Measurements from ENCODE around the gene HBEGF.
A peak's percentile ranks its signal among the peaks of the same experiment; 100 is the strongest.

The HBEGF gene

DNA sequence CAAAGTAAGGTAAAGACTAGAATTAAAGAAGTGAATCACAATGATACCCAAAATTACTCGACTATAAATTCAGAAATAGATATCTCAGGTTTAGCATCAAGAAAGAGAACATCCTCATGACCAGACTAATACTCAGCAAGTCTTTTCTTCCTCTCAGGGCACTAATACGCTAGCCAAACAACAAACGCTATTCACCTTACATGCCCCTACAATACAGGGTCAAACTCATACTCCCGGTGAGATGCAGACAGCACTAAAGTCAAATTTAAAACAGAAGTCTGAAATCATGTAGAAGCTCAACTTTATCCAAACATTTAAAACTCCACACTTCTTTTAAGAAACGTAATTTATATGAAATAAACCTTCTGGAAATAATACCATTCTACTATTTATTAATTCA lies 49.1 kb downstream of the HBEGF start:
- Histone ChIP-seq H4K20me1 (peaks cover 0 to 22% (median 0%) of the 10 kb centered on the region in 11 experiments; a peak in 5 of 22 replicates), H3K4me1 (peaks cover 30 to 68% (median 41%) of the 10 kb centered on the region in 10 experiments), H3K27ac (no peak overlapping the region), H3K9me3 (replicated peaks in 1 of 11) (no peaks in the 10 kb centered on the region), H3K36me3 (peaks cover 31 to 44% (median 39%) of the 10 kb centered on the region in 11 experiments), H3K27me3 (no peaks in the 10 kb centered on the region), H3K4me3 (no peak overlapping the region), H3K9ac (no peak overlapping the region), H3K4me2 (no peak overlapping the region; a peak in 1 of 22 replicates)
- no peak for TF ChIP-seq Cebpa-rat (IDR thresholded peaks at IDR 0.05)

DNA sequence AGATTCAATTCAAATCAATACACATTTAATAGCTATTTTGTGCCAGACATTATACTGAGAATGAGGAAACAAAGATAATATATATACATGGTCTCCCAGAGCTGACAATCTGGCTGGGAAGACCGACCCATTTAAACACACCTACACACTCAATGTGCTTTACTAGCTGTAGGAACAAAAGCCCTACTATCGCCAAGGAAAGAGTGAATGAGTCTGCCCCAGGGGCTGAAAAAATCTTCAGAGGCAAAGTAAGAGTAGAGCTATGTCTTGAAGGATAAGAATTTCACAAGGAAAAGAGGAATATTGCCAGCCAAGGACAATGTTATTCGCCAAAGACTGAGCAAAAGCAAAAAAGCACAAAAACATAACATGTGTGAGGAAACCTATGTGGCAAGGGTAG lies 50.1 kb downstream of the HBEGF start:
- no peak overlapping the region for H3K9ac ChIP-seq
- peaks cover 20 to 59% (median 31%) of the 10 kb centered on the region in 10 experiments for H3K4me1 ChIP-seq
- H3K36me3 ChIP-seq: peaks cover 35 to 51% (median 42%) of the 10 kb centered on the region in 11 experiments
- H3K27ac ChIP-seq: no peak overlapping the region; a peak in 1 of 22 replicates
- H3K27me3 ChIP-seq: no peaks in the 10 kb centered on the region
- H3K9me3 ChIP-seq (replicated peaks in 1 of 11): no peaks in the 10 kb centered on the region
- no peak overlapping the region for H3K4me3 ChIP-seq
- TF ChIP-seq Cebpa-rat (IDR thresholded peaks at IDR 0.05): no peak
- H4K20me1 ChIP-seq: peaks cover 0 to 23% (median 0%) of the 10 kb centered on the region in 11 experiments; a peak in 5 of 22 replicates
- H3K4me2 ChIP-seq: no peak overlapping the region

DNA sequence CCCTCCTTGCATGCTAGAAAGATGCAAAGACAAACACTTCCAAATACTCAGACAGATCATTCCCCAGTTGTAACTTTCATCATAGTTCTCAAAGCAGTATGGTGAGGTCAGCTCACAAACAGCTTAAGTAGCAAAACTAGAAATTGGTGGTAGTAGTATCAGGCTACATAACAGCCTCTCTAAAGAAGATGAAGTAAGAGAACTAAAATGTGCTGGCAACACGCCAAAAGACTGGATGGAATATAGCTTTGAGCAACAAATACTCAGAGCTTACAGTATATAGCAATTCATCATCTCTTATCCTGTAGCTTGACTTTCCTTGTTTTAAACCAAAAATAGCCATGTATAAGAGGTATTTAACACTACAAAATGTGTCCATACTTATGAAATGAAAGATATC lies 51.0 kb downstream of the HBEGF start:
- no peaks in the 10 kb centered on the region for H3K27me3 ChIP-seq
- peaks cover 37 to 57% (median 41%) of the 10 kb centered on the region in 11 experiments for H3K36me3 ChIP-seq
- H3K9me3 ChIP-seq (replicated peaks in 1 of 11): no peaks in the 10 kb centered on the region
- H3K4me1 ChIP-seq: peaks cover 15 to 50% (median 26%) of the 10 kb centered on the region in 10 experiments
- H4K20me1 ChIP-seq: peaks cover 0 to 24% (median 0%) of the 10 kb centered on the region in 11 experiments; a peak in 5 of 22 replicates
- no peak overlapping the region for H3K9ac ChIP-seq
- TF ChIP-seq Cebpa-rat (IDR thresholded peaks at IDR 0.05): no peak
- no peak overlapping the region for H3K27ac ChIP-seq
- no peak overlapping the region for H3K4me3 ChIP-seq
- H3K4me2 ChIP-seq: peak overlapping the region in 3 of 11 experiments; percentile 5 to 60 (median 59); a peak in 5 of 22 replicates

DNA sequence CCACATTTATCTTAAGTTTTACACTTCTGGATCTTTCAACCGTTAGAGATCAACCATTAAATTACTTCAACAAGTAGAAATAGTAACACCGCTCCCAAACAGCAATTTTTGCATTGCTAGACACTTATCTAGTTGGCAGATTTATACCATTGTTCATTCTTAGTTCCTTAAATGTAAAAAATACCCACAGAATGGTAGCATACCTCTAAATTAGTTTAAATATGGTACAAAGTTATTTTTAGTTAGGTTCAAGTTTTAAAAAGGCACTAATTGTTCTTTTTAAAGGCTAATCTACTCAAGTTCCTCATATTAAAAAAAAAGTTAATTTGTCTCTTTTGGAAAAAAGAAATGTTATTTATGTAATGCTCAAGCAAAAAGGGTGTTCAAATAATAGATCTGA lies 51.6 kb downstream of the HBEGF start:
- H3K27ac ChIP-seq: no peak overlapping the region
- no peak for TF ChIP-seq Cebpa-rat (IDR thresholded peaks at IDR 0.05)
- H3K4me2 ChIP-seq: peak overlapping the region in 3 of 11 experiments; percentile 25 to 60 (median 59); a peak in 4 of 22 replicates
- H3K27me3 ChIP-seq: no peaks in the 10 kb centered on the region
- H3K36me3 ChIP-seq: peaks cover 30 to 57% (median 40%) of the 10 kb centered on the region in 11 experiments
- peaks cover 15 to 43% (median 26%) of the 10 kb centered on the region in 10 experiments for H3K4me1 ChIP-seq
- no peak overlapping the region for H3K4me3 ChIP-seq
- no peak overlapping the region for H3K9ac ChIP-seq
- H4K20me1 ChIP-seq: peaks cover 0 to 27% (median 0%) of the 10 kb centered on the region in 11 experiments; a peak in 5 of 22 replicates
- no peaks in the 10 kb centered on the region for H3K9me3 ChIP-seq (replicated peaks in 1 of 11)

DNA sequence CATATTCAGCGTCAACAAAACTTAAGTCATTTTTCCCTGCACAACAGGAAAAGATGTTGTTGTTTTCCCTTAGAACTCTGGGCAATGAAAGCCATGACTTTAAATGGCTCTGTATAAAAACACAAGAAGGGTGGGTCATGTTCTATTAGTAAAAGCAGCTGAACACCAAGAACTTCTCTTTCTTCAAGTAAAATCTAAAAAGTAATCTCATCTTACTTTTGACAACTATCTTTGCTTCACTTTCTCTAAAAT lies 52.6 kb downstream of the HBEGF start:
- H4K20me1 ChIP-seq: peaks cover 0 to 33% (median 4%) of the 10 kb centered on the region in 11 experiments; a peak in 9 of 22 replicates
- H3K27me3 ChIP-seq: no peaks in the 10 kb centered on the region
- no peak overlapping the region for H3K27ac ChIP-seq
- no peak for TF ChIP-seq Cebpa-rat (IDR thresholded peaks at IDR 0.05)
- H3K4me1 ChIP-seq: peaks cover 14 to 40% (median 22%) of the 10 kb centered on the region in 10 experiments
- H3K4me2 ChIP-seq: peak overlapping the region in 9 of 11 experiments; percentile 3 to 60 (median 22); a peak in 9 of 22 replicates
- no peak overlapping the region for H3K9ac ChIP-seq
- H3K9me3 ChIP-seq (replicated peaks in 1 of 11): no peaks in the 10 kb centered on the region
- peaks cover 21 to 56% (median 32%) of the 10 kb centered on the region in 11 experiments for H3K36me3 ChIP-seq
- H3K4me3 ChIP-seq: no peak overlapping the region

DNA sequence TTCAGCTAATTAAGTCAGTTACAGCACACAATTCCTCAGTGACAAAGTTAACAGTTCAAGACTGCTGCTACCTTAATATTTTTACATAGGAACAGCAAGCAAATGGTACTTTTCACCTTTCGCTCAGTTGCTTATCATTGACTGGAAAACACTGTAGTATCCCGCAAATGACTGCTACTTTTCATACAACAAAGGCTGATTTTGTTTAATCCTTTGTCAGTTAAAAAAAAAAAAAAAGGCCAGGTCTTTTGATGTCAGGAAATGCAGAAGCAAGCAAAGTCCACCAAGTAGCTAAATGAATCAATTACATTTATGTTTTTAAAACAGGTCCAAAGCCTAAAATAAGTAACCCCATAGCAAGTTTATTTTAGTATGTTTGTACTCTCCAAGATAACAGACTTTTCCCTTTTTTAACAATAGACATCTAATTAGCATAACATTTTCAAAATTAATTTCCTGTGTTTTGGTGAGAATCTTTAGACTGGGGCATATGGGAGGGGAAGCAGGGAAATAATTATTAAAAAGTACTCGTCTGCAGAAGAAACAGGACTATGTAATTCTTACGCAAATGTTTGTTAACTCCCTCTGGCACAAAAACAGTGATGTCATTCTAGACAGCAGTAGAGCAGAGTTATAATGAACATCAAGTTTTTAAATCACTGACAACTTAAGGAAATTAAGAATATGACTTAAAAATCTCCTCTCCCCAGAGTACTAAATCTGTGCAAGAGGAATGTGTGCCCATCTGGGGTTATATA lies 53.1 kb downstream of the HBEGF start:
- no peaks in the 10 kb centered on the region for H3K9me3 ChIP-seq (replicated peaks in 1 of 11)
- no peaks in the 10 kb centered on the region for H3K27me3 ChIP-seq
- peaks cover 15 to 56% (median 32%) of the 10 kb centered on the region in 11 experiments; a peak in 19 of 22 replicates for H3K36me3 ChIP-seq
- no peak for TF ChIP-seq Cebpa-rat (IDR thresholded peaks at IDR 0.05)
- H3K4me3 ChIP-seq: no peak overlapping the region
- peaks cover 0 to 38% (median 8%) of the 10 kb centered on the region in 11 experiments; a peak in 10 of 22 replicates for H4K20me1 ChIP-seq
- H3K9ac ChIP-seq: no peak overlapping the region
- H3K4me2 ChIP-seq: peak overlapping the region in 9 of 11 experiments; percentile 3 to 60 (median 22); a peak in 9 of 22 replicates
- H3K4me1 ChIP-seq: peaks cover 11 to 37% (median 20%) of the 10 kb centered on the region in 10 experiments; a peak in 18 of 20 replicates
- peak overlapping the region in 1 of 11 experiments; percentile 36; a peak in 2 of 22 replicates for H3K27ac ChIP-seq

DNA sequence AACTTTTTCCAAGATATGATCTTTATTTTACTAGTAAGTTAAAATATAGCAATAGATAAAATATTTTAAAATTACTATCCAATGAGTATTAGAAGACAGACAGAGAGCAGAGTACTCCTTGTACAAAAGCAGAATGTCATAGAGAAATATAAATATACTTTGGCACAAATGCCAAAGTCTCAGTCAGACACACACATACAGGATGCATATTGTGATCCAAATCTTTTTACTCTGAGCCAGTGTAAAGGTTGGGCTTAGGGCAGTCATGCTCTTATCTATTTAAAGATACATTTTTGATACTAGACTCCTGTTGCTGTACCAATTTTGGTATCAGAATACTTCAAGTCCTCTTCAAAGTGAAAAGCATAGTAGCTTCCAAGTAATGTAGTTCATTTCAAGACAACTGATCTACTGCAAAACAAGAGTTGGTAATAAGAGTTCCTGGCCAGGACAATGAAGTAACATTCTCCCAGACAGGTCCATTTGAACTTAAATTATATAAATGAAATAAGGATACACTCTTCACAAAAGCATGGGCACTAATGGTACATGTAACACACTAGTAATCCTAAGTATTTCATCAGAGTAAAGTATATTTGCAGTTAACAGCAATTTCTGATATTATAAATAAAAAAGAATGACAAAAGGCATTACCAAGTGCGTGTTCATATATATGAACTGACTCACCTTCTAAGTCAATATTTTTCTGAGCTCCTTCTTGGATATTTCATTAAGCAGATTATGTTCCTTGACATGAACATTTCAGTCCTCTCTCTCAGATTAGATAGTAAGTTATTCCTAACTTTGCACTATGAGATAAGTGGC lies 54.0 kb downstream of the HBEGF start:
- H3K9me3 ChIP-seq (replicated peaks in 1 of 11): no peaks in the 10 kb centered on the region
- peaks cover 7 to 54% (median 26%) of the 10 kb centered on the region in 11 experiments; a peak in 17 of 22 replicates for H3K36me3 ChIP-seq
- no peak overlapping the region for H3K4me3 ChIP-seq
- H3K4me2 ChIP-seq: peak overlapping the region in 4 of 11 experiments; percentile 3 to 60 (median 43); a peak in 3 of 22 replicates
- peaks cover 0 to 46% (median 11%) of the 10 kb centered on the region in 11 experiments; a peak in 11 of 22 replicates for H4K20me1 ChIP-seq
- no peak for TF ChIP-seq Cebpa-rat (IDR thresholded peaks at IDR 0.05)
- no peaks in the 10 kb centered on the region for H3K27me3 ChIP-seq
- H3K9ac ChIP-seq: no peak overlapping the region
- H3K4me1 ChIP-seq: peaks cover 11 to 44% (median 20%) of the 10 kb centered on the region in 10 experiments; a peak in 18 of 20 replicates
- H3K27ac ChIP-seq: peak overlapping the region in 1 of 11 experiments; percentile 36; a peak in 1 of 22 replicates

DNA sequence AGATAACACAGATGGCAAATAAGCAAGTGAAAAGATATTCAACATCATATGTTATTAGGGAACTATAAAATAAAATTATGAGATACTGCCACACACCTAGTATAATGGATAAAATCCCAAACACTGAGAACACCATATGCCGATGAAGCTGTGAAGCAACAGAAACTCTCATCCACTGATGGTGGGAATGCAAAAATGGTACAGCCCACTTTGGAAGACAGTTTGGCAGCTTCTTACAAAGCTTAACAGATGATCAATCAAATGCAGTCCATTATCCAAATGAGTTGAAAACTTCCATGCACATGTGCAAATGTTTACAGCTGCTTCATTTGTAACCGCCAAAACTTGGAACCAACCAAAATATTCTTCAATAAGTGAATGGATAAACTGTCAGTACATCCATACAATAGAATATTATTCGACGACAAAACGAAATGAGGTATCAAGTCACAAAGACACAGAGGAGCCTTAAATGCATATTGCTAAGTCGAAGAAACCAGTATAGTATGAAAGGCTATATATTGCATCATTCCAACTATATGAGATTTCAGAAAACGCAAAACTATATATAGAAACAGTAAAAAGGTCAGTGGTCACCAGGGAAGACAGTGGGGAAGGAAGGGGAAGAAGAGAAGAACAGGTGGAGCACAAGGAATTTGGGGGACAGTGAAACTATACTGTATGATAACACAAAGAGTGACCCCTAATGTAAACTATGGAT lies 58.4 kb downstream of the HBEGF start:
- Histone ChIP-seq H3K4me1 (peaks cover 2 to 33% (median 13%) of the 10 kb centered on the region in 10 experiments; a peak in 18 of 20 replicates), H3K4me3 (no peak overlapping the region), H3K36me3 (peaks cover 5 to 47% (median 20%) of the 10 kb centered on the region in 11 experiments; a peak in 16 of 22 replicates), H3K27me3 (no peaks in the 10 kb centered on the region), H4K20me1 (peaks cover 0 to 42% (median 11%) of the 10 kb centered on the region in 11 experiments; a peak in 11 of 22 replicates), H3K9ac (no peak overlapping the region), H3K4me2 (no peak overlapping the region), H3K9me3 (replicated peaks in 1 of 11) (no peaks in the 10 kb centered on the region), H3K27ac (no peak overlapping the region)
- 0 out of 22 replicates have a peak, but pooled peaks of 1 of the 11 experiments have one; percentile 11 for TF ChIP-seq Cebpa-rat (IDR thresholded peaks at IDR 0.05)

All from BLaER1 treated with 17β-estradiol and CSF1 and Interleukin-3, amounts not matched to agents 10 nM and 100 nM (cell line).